SU-DHL-6 (cell line): ENCODE results near the gene RUFY4.

ENCODE experiments used
- H2AFZ ChIP-seq: fragments of 200-600 bp; sonication (generic); 2 replicates; pipeline ENCODE4 v1.6.1; 2014; ENCODE audit warnings: low read depth, mild to moderate bottlenecking, moderate library complexity, mixed read lengths, antibody characterized with exemption, low read length; ENCODE audit not compliant: severe bottlenecking
- H3F3A ChIP-seq: fragments of 200-600 bp; shearing (Covaris generic); 2 replicates; pipeline ENCODE4 v1.6.0; 2016; ENCODE audit warnings: antibody characterized with exemption, mild to moderate bottlenecking; ENCODE audit not compliant: insufficient read depth
- H3K27ac ChIP-seq: fragments of 200-600 bp; sonication (generic); 2 replicates; pipeline ENCODE4 v1.5.1; 2016; ENCODE audit warnings: low read depth, mild to moderate bottlenecking, low read length, moderate library complexity, mixed read lengths
- H3K27me3 ChIP-seq: fragments of 200-600 bp; sonication (generic), shearing (Covaris generic); 2 replicates; pipeline ENCODE4 v1.6.0; 2014; ENCODE audit warnings: mild to moderate bottlenecking, low read length
- H3K36me3 ChIP-seq: fragments of 200-600 bp; sonication (generic); 2 replicates; pipeline ENCODE4 v1.6.1; 2014; ENCODE audit warnings: mild to moderate bottlenecking, low read length, mixed read lengths
- H3K4me2 ChIP-seq: fragments of 300-600, 200-600 bp; shearing (Covaris generic), sonication (generic); 2 replicates; pipeline ENCODE4 v1.6.0; 2014; ENCODE audit warnings: low read length, low read depth, mild to moderate bottlenecking; ENCODE audit not compliant: poor library complexity, severe bottlenecking
- H3K4me3 ChIP-seq: fragments of 200-600 bp; sonication (generic); 2 replicates; pipeline ENCODE4 v1.5.1; 2014; ENCODE audit warnings: antibody characterized with exemption, low read length, mild to moderate bottlenecking, mixed read lengths; ENCODE audit not compliant: insufficient read depth, poor library complexity, severe bottlenecking
- H3K79me2 ChIP-seq: fragments of 200-600 bp; sonication (generic); 2 replicates; pipeline ENCODE4 v1.6.1; 2014; ENCODE audit warnings: mild to moderate bottlenecking, low read length, moderate library complexity; ENCODE audit not compliant: insufficient read depth
- H3K9ac ChIP-seq: fragments of 200-600 bp; sonication (generic); 2 replicates; pipeline ENCODE4 v1.7.0; 2014; ENCODE audit warnings: mild to moderate bottlenecking, low read length
- H3K9me2 ChIP-seq: fragments of 200-600 bp; sonication (generic); replicated peaks from 2 replicates; pipeline ENCODE4 v1.6.1; 2014; ENCODE audit warnings: low read length; ENCODE audit not compliant: insufficient read depth
- H3K9me3 ChIP-seq: fragments of 200-600 bp; sonication (generic); 2 replicates; pipeline ENCODE4 v1.6.1; 2014; ENCODE audit warnings: low read length, mixed read lengths; ENCODE audit not compliant: insufficient read depth
- H4K20me1 ChIP-seq: fragments of 200-600 bp; sonication (generic); 2 replicates; pipeline ENCODE4 v1.6.1; 2014; ENCODE audit warnings: low read depth, mild to moderate bottlenecking, antibody characterized with exemption, low read length, moderate library complexity, mixed read lengths
- EZH2phosphoT487 ChIP-seq: fragments of 200-600 bp; sonication (generic), shearing (Covaris generic); conservative IDR thresholded peaks from 2 replicates; pipeline ENCODE4 v1.6.1; 2018; ENCODE audit warnings: mild to moderate bottlenecking, antibody characterized with exemption, low read length, moderate library complexity, mixed read lengths
- TF ChIP-seq, protein P1 (sequence below): fragments of 200-600 bp; sonication (generic); IDR thresholded peaks from one replicate; pipeline ENCODE4 v1.5.1; 2017; ENCODE audit warnings: antibody characterized with exemption, mild to moderate bottlenecking, low read length, moderate library complexity; ENCODE audit not compliant: insufficient read depth, poor library complexity, severe bottlenecking

The RUFY4 gene

DNA sequence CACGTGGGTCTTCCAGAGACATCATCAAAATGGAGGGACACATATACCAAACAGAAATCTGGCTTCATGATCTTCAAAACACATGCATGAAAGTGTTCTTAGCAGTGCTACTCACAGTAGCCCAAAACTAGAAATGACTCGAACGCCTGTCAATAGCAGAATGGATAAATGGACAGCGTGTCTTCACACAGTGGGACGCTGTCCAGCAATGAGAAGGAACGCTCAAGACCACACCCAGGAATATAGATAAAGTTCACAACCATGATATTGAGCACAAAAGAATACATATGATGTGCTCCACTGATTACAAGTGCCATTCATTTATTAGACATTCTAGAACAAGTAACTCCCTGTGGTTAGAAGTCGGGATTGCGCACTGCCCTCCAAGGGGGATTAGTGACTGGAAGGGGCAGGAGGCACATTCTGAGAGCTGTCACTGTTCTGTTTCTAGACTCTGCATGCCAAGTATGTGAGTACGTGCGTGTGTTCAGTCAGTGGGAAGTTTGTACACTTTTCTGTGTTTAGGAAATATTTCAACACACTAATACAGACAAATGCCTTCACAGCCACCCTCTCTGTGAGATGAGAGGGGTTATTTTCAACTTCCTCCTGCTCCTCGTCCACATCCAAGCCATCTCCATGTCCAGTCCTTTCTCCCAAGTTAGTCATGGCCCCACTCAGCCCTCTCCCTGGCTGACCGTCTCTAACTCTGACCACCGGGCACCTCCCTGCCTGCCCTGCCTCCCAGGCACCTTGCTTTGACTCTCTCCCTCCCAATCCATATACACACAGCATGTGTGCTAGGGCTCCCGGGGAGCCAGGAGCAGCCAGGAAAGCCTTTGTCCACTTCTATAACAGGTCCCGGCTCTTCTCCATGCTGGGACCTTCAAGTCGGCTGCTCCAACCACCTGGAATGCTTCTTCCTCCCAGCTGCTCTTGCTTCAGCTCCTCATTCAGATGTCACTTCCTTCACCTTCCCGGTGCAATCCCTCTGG, 39.4 kb upstream of the RUFY4 start:
- H3K79me2 ChIP-seq: no peaks in the 10 kb centered on the region
- H3K36me3 ChIP-seq: no peaks in the 10 kb centered on the region
- H3K9ac ChIP-seq: no peak overlapping the region
- no peak overlapping the region for H3K4me2 ChIP-seq
- H3K27ac ChIP-seq: no peak overlapping the region
- no peak for TF ChIP-seq EZH2phosphoT487
- TF ChIP-seq, protein P1, sequence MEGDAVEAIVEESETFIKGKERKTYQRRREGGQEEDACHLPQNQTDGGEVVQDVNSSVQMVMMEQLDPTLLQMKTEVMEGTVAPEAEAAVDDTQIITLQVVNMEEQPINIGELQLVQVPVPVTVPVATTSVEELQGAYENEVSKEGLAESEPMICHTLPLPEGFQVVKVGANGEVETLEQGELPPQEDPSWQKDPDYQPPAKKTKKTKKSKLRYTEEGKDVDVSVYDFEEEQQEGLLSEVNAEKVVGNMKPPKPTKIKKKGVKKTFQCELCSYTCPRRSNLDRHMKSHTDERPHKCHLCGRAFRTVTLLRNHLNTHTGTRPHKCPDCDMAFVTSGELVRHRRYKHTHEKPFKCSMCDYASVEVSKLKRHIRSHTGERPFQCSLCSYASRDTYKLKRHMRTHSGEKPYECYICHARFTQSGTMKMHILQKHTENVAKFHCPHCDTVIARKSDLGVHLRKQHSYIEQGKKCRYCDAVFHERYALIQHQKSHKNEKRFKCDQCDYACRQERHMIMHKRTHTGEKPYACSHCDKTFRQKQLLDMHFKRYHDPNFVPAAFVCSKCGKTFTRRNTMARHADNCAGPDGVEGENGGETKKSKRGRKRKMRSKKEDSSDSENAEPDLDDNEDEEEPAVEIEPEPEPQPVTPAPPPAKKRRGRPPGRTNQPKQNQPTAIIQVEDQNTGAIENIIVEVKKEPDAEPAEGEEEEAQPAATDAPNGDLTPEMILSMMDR: no peak
- no peaks in the 10 kb centered on the region for H3K9me3 ChIP-seq
- H3K9me2 ChIP-seq: no peaks in the 10 kb centered on the region
- H4K20me1 ChIP-seq: no peaks in the 10 kb centered on the region
- H2AFZ ChIP-seq: no peak overlapping the region
- H3F3A ChIP-seq: no peaks in the 10 kb centered on the region
- no peak overlapping the region for H3K4me3 ChIP-seq
- no peaks in the 10 kb centered on the region for H3K27me3 ChIP-seq

DNA sequence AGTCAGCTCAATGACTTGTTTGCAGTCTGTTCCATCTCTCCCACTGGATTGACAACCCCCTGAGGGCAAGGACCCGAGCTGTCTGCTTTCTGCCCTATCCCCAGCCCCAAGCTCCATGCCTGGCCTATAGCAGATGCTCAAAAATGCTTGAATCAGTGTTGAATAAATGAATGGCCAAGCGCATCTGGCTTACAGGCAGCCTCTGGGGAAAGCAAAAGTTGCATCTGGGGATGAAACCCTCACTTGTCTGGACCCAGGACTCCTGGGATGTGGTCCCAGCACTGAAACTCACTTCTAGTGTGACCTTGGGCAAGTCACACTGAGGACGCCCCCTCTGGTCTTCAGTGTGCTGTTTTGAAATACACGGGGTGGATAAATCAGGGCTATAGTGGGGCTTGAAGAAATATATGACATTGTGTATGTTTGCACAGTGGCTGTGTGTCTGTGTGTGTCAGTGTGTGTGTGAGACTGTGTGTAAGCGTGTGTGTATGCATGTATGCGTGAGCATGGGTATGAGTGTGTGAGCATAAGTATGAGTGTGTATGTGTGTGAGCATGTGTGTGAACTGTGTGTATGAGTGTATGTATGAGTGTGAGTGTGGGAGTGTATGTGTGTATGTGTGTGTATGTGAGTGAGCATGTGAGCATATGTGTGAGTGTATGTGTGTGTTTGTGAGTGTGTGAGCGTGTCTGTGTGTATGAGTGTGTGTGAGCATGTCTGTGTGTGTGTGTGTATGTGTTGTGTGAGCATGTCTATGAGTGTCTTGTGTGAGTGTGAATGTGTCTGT, 38.5 kb upstream of the RUFY4 start:
- no peak overlapping the region for H3K27ac ChIP-seq
- no peak overlapping the region for H3K4me2 ChIP-seq
- no peaks in the 10 kb centered on the region for H3K9me3 ChIP-seq
- no peaks in the 10 kb centered on the region for H3F3A ChIP-seq
- no peaks in the 10 kb centered on the region for H4K20me1 ChIP-seq
- H2AFZ ChIP-seq: no peak overlapping the region
- H3K9ac ChIP-seq: no peak overlapping the region
- no peaks in the 10 kb centered on the region for H3K27me3 ChIP-seq
- no peaks in the 10 kb centered on the region for H3K36me3 ChIP-seq
- TF ChIP-seq EZH2phosphoT487: no peak
- TF ChIP-seq, protein P1: no peak
- H3K79me2 ChIP-seq: no peaks in the 10 kb centered on the region
- no peaks in the 10 kb centered on the region for H3K9me2 ChIP-seq
- H3K4me3 ChIP-seq: no peak overlapping the region

DNA sequence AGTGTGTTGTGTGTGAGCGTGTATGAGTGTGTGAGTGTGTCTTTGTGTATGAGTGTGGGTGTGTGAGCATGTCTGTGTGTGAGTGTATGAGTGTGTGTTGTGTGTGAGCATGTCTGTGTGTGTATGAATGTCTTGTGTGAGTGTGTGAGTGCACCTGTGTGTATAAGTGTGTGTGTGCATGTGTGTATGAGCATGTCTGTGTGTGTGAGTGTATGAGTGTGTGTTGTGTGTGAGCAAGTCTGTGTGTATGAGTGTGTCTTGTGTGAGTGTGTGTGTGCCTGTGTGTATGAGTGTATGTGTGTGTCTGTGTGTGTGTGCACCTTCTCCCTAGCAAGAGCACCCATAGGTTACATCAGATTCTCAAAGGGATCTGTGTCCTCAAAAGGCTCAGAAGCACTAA, 37.8 kb upstream of the RUFY4 start:
- Histone ChIP-seq H3K27ac (no peak overlapping the region), H3K9me3 (no peaks in the 10 kb centered on the region), H3K9ac (no peak overlapping the region), H3K9me2 (no peaks in the 10 kb centered on the region), H3K27me3 (no peaks in the 10 kb centered on the region), H3K79me2 (no peaks in the 10 kb centered on the region), H2AFZ (no peak overlapping the region), H3F3A (no peaks in the 10 kb centered on the region), H4K20me1 (no peaks in the 10 kb centered on the region), H3K4me3 (no peak overlapping the region), H3K36me3 (no peaks in the 10 kb centered on the region), H3K4me2 (no peak overlapping the region)
- TF ChIP-seq EZH2phosphoT487: no peak
- TF ChIP-seq, protein P1: no peak
